Mammary epithelial cell (primary cell): ENCODE data around the gene STX18.

Experiments used
- EZH2 ChIP-seq: IDR thresholded peaks from 2 replicates; pipeline ENCODE4 v1.6.1; 2012; ENCODE audit warnings: low read length, inconsistent platforms, borderline replicate concordance
- TF ChIP-seq, protein P1 (sequence below), 2 donors: IDR thresholded peaks in 1 of 2; conservative IDR thresholded peaks in 1 of 2; 2 replicates each; pipeline ENCODE4 v1.5.1; 2011 to 2012; ENCODE audit warnings: inconsistent platforms in 2 of 2, low read length in 2 of 2, mild to moderate bottlenecking in 2 of 2, control low read depth in 1 of 2, low read depth in 1 of 2; ENCODE audit not compliant: insufficient read depth in 1 of 2; ENCODE audit errors: extremely low read depth in 1 of 2

DNA sequence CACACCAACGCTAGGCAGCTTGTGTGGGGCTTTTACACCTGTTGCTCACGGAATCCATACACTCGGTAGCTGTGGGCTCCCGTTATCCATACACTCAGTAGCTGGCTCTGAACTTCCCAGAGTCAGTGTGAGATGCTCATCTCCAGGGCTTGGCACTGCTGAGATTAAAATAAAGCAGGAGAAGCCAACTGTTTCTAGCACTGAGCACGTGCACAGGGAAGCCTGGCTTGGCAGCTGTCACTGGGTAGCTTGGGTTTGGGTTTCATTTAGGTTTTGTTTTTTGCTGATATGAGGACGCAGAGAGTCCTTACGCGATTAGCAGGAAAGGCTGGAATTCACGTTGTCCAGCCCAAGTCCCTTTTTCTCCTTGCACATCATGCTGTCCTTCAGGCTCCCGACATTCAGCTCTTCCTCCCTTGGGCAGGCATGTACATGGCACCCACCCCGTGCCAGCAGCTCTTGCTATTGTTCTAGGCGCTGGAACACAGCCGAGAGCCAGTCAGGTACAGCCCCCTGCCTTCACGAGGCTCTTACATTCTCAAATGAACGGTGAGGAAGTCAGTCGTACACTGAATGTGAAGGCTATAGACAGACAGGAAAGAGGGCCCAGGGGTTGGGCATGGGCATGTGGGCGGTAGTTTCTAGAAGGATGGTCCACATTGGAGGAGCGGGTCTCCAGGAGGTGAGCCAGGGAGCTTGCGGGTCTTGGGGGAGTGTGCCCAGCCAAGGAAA lies 129.0 kb downstream of the STX18 start:
- TF ChIP-seq, protein P1, sequence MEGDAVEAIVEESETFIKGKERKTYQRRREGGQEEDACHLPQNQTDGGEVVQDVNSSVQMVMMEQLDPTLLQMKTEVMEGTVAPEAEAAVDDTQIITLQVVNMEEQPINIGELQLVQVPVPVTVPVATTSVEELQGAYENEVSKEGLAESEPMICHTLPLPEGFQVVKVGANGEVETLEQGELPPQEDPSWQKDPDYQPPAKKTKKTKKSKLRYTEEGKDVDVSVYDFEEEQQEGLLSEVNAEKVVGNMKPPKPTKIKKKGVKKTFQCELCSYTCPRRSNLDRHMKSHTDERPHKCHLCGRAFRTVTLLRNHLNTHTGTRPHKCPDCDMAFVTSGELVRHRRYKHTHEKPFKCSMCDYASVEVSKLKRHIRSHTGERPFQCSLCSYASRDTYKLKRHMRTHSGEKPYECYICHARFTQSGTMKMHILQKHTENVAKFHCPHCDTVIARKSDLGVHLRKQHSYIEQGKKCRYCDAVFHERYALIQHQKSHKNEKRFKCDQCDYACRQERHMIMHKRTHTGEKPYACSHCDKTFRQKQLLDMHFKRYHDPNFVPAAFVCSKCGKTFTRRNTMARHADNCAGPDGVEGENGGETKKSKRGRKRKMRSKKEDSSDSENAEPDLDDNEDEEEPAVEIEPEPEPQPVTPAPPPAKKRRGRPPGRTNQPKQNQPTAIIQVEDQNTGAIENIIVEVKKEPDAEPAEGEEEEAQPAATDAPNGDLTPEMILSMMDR (conservative IDR thresholded peaks at IDR 0.05 in 1 of 2, IDR thresholded peaks at IDR 0.05 in 1 of 2; ENCODE audit: extremely low read depth in 1 of 2, insufficient read depth in 1 of 2, low read depth in 1 of 2, low read length in 2 of 2): no peak
- no peak for TF ChIP-seq EZH2
